VCaP (cell line): Measurements from ENCODE around the gene VAMP5.
"Not testable (repeated sequence)": the region's sequence is repeated elsewhere in the genome, so short reads cannot be mapped to it uniquely, and the experiment has no call there.

ENCODE experiments used
- H3K27ac ChIP-seq: fragments of 450-650 bp; 2 replicates; pipeline ENCODE4 v1.5.1; 2017
- TF ChIP-seq, protein P1 (sequence below): fragments of 450-650 bp; conservative IDR thresholded peaks from 2 replicates; pipeline ENCODE4 v1.5.1; 2017; ENCODE audit warnings: mild to moderate bottlenecking, moderate library complexity

Gene VAMP5

DNA sequence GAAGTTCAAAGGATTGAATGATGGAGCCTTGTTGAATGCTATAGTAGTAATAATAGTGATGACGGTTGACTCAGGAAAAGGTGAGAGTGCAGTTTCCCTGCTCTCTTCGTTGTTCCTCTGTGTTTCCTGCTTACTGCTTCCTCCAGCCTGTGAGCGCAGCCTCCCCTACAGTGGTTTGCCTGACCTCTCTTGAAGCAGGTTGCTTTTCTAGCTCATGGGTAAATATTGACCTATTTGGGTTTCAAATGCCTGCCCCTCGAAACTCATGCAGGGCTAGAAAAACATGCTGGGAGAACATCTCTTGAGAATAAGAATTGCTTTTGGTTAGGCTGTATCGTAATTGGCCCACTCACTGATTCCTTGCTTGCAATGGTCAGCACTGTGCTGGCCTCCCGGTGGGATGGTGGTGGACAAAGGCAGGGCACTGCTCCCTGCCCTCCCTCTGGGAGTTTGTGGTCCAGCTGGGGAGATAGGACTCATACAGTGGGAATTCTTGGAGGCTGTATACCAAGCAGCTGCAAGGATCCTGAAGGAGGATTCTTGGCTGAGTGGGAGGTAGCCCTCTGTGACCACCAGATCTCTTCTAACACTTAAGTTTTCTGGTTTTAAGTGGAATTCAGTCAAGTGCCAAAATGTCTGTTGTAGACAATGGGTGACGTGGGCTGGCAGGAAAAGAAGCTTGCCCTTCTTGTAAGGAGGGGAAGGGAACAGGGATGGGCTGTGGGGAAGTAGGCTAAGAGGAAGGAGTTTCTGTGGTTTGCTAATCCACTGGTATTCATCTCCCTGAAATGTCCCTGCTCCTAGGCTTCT is 6.0 kb downstream of the VAMP5 start:
- H3K27ac ChIP-seq: 0 out of 2 replicates have a peak overlapping the region, but pooled peaks have one; percentile 2
- TF ChIP-seq, protein P1, sequence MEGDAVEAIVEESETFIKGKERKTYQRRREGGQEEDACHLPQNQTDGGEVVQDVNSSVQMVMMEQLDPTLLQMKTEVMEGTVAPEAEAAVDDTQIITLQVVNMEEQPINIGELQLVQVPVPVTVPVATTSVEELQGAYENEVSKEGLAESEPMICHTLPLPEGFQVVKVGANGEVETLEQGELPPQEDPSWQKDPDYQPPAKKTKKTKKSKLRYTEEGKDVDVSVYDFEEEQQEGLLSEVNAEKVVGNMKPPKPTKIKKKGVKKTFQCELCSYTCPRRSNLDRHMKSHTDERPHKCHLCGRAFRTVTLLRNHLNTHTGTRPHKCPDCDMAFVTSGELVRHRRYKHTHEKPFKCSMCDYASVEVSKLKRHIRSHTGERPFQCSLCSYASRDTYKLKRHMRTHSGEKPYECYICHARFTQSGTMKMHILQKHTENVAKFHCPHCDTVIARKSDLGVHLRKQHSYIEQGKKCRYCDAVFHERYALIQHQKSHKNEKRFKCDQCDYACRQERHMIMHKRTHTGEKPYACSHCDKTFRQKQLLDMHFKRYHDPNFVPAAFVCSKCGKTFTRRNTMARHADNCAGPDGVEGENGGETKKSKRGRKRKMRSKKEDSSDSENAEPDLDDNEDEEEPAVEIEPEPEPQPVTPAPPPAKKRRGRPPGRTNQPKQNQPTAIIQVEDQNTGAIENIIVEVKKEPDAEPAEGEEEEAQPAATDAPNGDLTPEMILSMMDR: no peak

DNA sequence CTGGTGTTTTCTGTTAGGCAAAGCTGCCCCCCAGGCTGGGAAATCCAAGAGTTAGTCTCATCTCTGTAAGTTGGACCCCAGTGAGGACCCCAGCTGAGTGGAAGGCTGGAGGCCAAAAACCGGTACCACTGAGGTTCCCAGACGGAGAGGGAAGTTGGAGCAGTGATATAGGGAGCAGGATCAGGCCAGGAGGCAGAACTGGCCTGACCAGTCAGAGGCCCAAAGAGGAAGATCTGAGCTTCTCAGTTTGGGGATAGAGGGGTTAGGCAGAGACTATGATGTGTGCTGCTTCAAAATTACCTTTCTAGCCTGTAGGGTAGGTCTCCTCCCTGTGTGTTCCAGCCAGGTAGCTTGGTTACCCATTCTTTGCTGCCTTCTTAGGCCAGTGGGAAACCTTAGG is 6.7 kb downstream of the VAMP5 start:
- TF ChIP-seq, protein P1: no peak
- H3K27ac ChIP-seq: no peak overlapping the region

DNA sequence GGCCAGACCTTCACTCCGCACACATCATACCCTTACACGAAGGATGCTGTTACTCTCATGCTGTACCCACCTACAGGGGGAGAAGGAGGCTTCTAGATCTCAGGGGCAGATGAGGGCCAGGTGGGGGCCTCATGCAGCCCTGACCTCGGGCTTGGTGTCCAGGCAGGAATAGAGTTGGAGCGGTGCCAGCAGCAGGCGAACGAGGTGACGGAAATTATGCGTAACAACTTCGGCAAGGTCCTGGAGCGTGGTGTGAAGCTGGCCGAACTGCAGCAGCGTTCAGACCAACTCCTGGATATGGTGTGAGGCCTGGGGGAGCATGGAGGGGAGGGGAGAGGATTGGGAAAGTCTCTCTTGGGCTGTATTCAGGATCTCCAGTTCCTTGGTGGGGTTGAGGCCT is 7.3 kb downstream of the VAMP5 start:
- TF ChIP-seq, protein P1: no peak
- no peak overlapping the region for H3K27ac ChIP-seq

DNA sequence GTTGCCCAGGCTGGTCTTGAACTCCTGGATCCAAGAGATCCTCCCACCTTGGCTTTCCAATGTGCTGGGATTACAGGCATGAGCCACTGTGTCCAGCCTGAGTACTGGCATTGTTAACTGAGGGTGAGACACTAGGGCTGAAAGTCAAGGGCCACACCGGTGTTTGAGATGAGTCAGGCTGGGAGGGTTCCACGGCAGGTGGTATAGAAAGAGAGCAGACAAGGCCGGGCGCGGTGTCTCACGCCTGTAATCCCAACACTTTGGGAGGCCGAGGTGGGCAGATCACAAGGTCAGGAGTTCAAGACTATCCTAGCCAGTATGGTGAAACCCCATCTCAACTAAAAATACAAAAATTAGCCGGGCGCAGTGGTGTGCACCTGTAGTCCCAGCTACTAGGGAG is 8.1 kb downstream of the VAMP5 start:
- not testable (repeated sequence) for H3K27ac ChIP-seq

DNA sequence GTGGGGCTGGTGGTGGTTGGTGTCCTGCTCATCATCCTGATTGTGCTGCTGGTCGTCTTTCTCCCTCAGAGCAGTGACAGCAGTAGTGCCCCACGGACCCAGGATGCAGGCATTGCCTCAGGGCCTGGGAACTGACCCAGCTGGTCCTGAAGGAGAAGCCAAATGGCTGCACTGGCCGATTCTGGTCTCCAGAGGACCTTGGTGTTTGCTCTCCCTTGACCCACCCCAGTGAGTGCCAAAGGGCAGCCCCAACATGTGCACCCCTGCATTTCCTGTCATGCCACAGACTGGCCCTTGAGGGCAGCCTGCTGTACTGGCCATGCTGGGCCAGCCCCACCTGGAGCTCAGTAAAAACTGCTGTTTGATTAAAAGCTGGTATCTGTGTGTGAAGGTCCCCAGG is 8.8 kb downstream of the VAMP5 start:
- H3K27ac ChIP-seq: no peak overlapping the region
- TF ChIP-seq, protein P1: no peak

DNA sequence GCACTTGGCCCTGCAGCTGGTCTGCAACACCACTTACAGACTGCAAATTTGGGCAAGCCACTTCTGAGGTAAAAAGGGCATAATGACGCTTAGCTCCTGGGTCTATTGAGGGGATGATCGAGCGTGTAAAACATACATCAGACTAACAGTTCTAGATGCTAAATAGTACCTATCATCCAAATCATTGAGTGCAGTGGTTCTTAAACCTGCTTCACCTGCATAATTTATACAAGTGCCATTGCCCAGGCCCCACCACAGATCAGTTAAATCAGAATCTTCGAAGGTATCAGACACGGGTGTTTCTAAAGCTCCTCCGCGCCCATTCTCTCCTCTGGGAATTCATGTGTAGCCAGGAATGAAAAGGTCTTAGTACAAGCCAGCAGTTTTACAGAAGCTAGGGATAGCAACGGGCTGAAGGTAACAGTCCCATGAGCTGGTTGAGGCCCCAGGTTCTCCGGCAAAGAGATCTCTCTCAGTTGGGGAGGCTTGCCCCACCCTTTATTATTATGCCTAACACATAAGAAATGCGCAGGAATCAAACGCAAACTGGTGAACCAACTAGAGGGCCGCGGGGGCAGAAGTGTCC is 10.6 kb downstream of the VAMP5 start:
- TF ChIP-seq, protein P1: no peak
- peak overlapping the region; percentile 83 for H3K27ac ChIP-seq

DNA sequence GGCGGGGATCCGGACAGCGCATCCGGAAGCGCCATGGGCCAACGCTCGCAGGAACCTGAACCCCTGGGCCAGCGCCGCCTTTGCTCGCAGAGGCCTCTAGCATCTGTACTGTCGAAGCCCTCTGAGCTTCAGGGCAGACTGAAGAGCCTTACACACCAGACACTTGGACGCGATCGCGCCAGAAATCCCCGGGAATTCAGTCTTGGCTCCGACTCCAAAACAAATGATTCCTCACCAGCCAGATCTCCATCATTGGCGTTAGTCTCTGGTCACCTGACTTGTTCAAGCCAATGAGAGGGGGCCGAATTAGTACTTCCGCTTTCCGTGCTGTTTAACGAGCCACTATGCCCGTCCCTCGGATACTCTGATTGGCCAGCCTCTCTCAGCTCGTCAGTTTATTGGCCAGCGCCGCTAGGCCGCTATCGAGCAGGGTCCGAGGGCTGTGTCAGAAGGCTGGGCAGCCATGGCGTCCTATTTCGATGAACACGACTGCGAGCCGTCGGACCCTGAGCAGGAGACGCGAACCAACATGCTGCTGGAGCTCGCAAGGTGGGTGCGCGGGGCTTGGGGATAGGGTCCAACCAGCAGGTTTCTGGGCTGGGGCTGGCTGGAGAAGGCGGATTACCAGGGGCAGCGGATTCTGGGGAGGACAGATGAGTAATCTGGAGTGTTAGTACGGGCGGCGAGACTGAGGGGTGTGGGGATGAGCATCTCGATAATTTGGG is 11.2 kb downstream of the VAMP5 start, which contains the start of gene RNF181:
Gene RNF181 (plus strand): TSS at position 445 of the 725 bp plus-strand sequence. CDS start 19 bp downstream, at position 464.
- peak within 1 kb of the TSS; percentile 83 for H3K27ac ChIP-seq
- TF ChIP-seq, protein P1: no peak
